Measurements from ENCODE around the gene CADPS2.

Gene CADPS2

GRCh38 chr7:122764902-122765301, 121.4 kb downstream of the CADPS2 start:
- ATAC-seq = no peak
- no peak for TF ChIP-seq POU6F1 (CRISPR knock-in tag; IDR thresholded peaks at IDR 0.05; ENCODE audit: borderline replicate concordance, low read depth)
- no peak for TF ChIP-seq CREB5 (CRISPR knock-in tag; IDR thresholded peaks at IDR 0.05; ENCODE audit: low read depth)
- no peak for TF ChIP-seq GLIS3 (CRISPR knock-in tag; IDR thresholded peaks at IDR 0.05)
- no peak for TF ChIP-seq ESRRG (CRISPR knock-in tag; IDR thresholded peaks at IDR 0.05)
- TF ChIP-seq ZFP30 (CRISPR knock-in tag; IDR thresholded peaks at IDR 0.05) = no peak
- TF ChIP-seq RARB (CRISPR knock-in tag; IDR thresholded peaks at IDR 0.05) = no peak
- no peak for TF ChIP-seq CSRNP3 (CRISPR knock-in tag; IDR thresholded peaks at IDR 0.05)
- TF ChIP-seq TSHZ2 (CRISPR knock-in tag; IDR thresholded peaks at IDR 0.05) = no peak
- no peak for TF ChIP-seq BACH2 (CRISPR knock-in tag; IDR thresholded peaks at IDR 0.05; ENCODE audit: borderline replicate concordance)
- no peak for TF ChIP-seq ZFP3 (CRISPR knock-in tag; IDR thresholded peaks at IDR 0.05)
- no peak for TF ChIP-seq PPARA (CRISPR knock-in tag; IDR thresholded peaks at IDR 0.05; ENCODE audit: borderline replicate concordance)

GRCh38 chr7:122764020-122764419, 122.2 kb downstream of the CADPS2 start:
- ATAC-seq = no peak
- no peak for TF ChIP-seq PATZ1 (CRISPR knock-in tag; IDR thresholded peaks at IDR 0.05; ENCODE audit: borderline replicate concordance)
- TF ChIP-seq RARB (CRISPR knock-in tag; IDR thresholded peaks at IDR 0.05) = no peak
- no peak for TF ChIP-seq BACH2 (CRISPR knock-in tag; IDR thresholded peaks at IDR 0.05; ENCODE audit: borderline replicate concordance)
- TF ChIP-seq PPARA (CRISPR knock-in tag; IDR thresholded peaks at IDR 0.05; ENCODE audit: borderline replicate concordance) = no peak
- no peak for TF ChIP-seq TSHZ2 (CRISPR knock-in tag; IDR thresholded peaks at IDR 0.05)
- TF ChIP-seq SNAI2 (CRISPR knock-in tag; IDR thresholded peaks at IDR 0.05) = no peak
- no peak for TF ChIP-seq CSRNP3 (CRISPR knock-in tag; IDR thresholded peaks at IDR 0.05)
- no peak for TF ChIP-seq OSR1 (CRISPR knock-in tag; IDR thresholded peaks at IDR 0.05)
- TF ChIP-seq ARNTL (CRISPR knock-in tag; IDR thresholded peaks at IDR 0.05; ENCODE audit: borderline replicate concordance, low read depth) = no peak
- TF ChIP-seq POU6F1 (CRISPR knock-in tag; IDR thresholded peaks at IDR 0.05; ENCODE audit: borderline replicate concordance, low read depth) = no peak
- no peak for TF ChIP-seq ISL1 (CRISPR knock-in tag; IDR thresholded peaks at IDR 0.05)
- no peak for TF ChIP-seq TCF4 (CRISPR knock-in tag; IDR thresholded peaks at IDR 0.05; ENCODE audit: borderline replicate concordance)
- TF ChIP-seq ZNF70 (CRISPR knock-in tag; IDR thresholded peaks at IDR 0.05) = no peak
- TF ChIP-seq TOX (CRISPR knock-in tag; IDR thresholded peaks at IDR 0.05; ENCODE audit: borderline replicate concordance) = no peak
- TF ChIP-seq ZFP30 (CRISPR knock-in tag; IDR thresholded peaks at IDR 0.05) = no peak
- no peak for TF ChIP-seq ZFP3 (CRISPR knock-in tag; IDR thresholded peaks at IDR 0.05)
- no peak for TF ChIP-seq ZC3H10 (CRISPR knock-in tag; IDR thresholded peaks at IDR 0.05)
- no peak for TF ChIP-seq CSDC2 (CRISPR knock-in tag; IDR thresholded peaks at IDR 0.05)
- TF ChIP-seq CREB5 (CRISPR knock-in tag; IDR thresholded peaks at IDR 0.05; ENCODE audit: low read depth) = no peak
- no peak for TF ChIP-seq ZNF8 (CRISPR knock-in tag; IDR thresholded peaks at IDR 0.05)

Measured in SK-N-SH treated with all-trans-retinoic acid at 6 μM for 48 hours (cell line).